ENCODE data around the gene LRRFIP1.

DNA sequence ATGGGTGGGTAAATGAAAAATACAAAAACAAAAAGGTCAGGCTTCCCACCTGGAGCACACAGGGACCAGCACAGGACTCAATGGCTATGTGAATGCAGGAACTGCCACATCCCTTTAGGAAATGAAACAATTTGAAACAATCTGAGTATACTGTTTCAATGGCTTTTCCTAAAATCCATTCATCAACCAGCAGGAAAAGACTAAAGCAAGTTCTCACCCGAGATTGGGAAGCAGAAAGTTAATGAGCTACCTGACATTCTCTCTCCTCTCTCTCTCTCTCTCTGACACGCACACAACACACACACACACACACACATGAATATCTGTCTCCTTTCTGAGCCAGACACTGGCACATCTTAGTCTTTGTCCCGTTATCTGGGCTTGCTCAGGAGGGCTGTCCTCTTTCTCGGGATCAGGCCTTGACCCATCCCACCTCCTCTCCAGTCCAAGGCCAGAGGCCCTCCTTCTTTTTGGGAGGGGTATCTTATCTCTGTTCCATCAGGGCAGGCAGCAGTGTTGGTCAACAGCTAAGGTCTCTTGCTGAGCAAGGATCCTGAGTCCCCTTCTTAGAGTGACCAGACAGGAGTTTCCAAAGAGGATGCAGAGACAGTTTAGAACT lies 11.6 kb upstream of the LRRFIP1 start:
- TF ChIP-seq, protein P1, sequence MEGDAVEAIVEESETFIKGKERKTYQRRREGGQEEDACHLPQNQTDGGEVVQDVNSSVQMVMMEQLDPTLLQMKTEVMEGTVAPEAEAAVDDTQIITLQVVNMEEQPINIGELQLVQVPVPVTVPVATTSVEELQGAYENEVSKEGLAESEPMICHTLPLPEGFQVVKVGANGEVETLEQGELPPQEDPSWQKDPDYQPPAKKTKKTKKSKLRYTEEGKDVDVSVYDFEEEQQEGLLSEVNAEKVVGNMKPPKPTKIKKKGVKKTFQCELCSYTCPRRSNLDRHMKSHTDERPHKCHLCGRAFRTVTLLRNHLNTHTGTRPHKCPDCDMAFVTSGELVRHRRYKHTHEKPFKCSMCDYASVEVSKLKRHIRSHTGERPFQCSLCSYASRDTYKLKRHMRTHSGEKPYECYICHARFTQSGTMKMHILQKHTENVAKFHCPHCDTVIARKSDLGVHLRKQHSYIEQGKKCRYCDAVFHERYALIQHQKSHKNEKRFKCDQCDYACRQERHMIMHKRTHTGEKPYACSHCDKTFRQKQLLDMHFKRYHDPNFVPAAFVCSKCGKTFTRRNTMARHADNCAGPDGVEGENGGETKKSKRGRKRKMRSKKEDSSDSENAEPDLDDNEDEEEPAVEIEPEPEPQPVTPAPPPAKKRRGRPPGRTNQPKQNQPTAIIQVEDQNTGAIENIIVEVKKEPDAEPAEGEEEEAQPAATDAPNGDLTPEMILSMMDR (IDR thresholded peaks at IDR 0.05): no peak
- TF ChIP-seq EZH2 (IDR thresholded peaks at IDR 0.05): no peak

All from neural progenitor cell (in vitro differentiated cells).